PC-9 (cell line): Measurements from ENCODE around the gene SAFB2.

Experiments used
- EZH2 ChIP-seq: fragments of 200-600 bp; sonication (generic); IDR thresholded peaks from 2 replicates; pipeline ENCODE4 v1.8.0; 2017; ENCODE audit warnings: antibody characterized with exemption, low read depth
- TF ChIP-seq, protein P1 (sequence below): fragments of 200-600 bp; sonication (generic); conservative IDR thresholded peaks from 2 replicates; pipeline ENCODE4 v1.6.1; 2017; ENCODE audit warnings: mixed run types, antibody characterized with exemption, mild to moderate bottlenecking, moderate library complexity

DNA sequence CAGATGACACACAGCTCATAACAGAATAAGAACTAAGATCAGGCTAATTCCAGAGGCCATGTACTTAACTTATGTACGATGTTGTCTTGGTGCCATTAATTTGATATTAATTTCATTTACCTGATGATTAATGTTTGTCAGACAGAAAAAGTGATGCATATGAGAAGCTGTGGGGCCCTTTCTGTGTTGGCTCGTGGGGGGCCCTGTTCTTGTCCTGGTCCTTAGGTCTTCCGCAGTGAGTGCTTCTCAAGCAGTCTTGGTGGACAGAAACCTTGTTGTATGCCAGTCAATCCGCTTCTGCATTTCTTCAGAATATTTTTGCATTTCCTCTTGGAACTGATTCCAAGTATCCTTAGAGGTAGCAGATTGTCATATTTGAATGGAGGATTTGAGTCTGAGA lies 20.5 kb upstream of the SAFB2 start:
- TF ChIP-seq, protein P1, sequence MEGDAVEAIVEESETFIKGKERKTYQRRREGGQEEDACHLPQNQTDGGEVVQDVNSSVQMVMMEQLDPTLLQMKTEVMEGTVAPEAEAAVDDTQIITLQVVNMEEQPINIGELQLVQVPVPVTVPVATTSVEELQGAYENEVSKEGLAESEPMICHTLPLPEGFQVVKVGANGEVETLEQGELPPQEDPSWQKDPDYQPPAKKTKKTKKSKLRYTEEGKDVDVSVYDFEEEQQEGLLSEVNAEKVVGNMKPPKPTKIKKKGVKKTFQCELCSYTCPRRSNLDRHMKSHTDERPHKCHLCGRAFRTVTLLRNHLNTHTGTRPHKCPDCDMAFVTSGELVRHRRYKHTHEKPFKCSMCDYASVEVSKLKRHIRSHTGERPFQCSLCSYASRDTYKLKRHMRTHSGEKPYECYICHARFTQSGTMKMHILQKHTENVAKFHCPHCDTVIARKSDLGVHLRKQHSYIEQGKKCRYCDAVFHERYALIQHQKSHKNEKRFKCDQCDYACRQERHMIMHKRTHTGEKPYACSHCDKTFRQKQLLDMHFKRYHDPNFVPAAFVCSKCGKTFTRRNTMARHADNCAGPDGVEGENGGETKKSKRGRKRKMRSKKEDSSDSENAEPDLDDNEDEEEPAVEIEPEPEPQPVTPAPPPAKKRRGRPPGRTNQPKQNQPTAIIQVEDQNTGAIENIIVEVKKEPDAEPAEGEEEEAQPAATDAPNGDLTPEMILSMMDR, result no peak
- no peak for TF ChIP-seq EZH2
